ENCODE measurements around the gene HNRNPA3. TPM values are rescaled to one million over a fixed set of nuclear protein-coding genes. Genes with fewer than 3 reads are reported as not detected.
"Not testable (repeated sequence)": the region's sequence is repeated elsewhere in the genome, so short reads cannot be mapped to it uniquely, and the experiment has no call there.

Gene HNRNPA3
- total RNA-seq, 1 donor from 2014 or later: 304 TPM

DNA sequence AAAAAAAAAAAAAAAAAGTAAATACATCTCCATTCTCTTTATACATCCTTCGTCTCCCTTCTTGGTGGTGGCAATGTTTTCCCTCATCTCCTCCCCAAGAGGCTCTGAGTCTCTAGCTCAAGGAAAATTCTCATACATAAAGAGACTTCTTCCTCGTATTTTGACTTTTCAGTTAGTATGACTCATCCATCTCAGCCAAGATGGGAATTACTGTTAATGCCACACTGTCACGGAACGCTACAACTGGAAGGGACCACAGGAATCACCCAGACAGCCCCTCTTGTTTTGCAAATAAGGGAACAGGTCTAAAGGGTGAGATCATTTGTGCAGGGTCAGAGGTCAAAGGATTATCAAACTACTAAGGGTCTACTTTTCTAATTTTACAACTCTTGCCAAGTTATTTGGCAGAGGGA, 32.4 kb downstream of the HNRNPA3 start:
- DNase-seq (ENCODE audit: extremely low spot score, unreplicated experiment): no peak
- TF ChIP-seq, protein P1, sequence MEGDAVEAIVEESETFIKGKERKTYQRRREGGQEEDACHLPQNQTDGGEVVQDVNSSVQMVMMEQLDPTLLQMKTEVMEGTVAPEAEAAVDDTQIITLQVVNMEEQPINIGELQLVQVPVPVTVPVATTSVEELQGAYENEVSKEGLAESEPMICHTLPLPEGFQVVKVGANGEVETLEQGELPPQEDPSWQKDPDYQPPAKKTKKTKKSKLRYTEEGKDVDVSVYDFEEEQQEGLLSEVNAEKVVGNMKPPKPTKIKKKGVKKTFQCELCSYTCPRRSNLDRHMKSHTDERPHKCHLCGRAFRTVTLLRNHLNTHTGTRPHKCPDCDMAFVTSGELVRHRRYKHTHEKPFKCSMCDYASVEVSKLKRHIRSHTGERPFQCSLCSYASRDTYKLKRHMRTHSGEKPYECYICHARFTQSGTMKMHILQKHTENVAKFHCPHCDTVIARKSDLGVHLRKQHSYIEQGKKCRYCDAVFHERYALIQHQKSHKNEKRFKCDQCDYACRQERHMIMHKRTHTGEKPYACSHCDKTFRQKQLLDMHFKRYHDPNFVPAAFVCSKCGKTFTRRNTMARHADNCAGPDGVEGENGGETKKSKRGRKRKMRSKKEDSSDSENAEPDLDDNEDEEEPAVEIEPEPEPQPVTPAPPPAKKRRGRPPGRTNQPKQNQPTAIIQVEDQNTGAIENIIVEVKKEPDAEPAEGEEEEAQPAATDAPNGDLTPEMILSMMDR (conservative IDR thresholded peaks at IDR 0.05): no peak
- H3K36me3 Mint-ChIP-seq: peaks cover 10% of the 10 kb centered on the region
- no peaks in the 10 kb centered on the region for H3K9me3 Mint-ChIP-seq
- H3K4me1 Mint-ChIP-seq (ENCODE audit: unreplicated experiment): peaks cover 43% of the 10 kb centered on the region
- H3K4me3 Mint-ChIP-seq: peak overlapping the region; percentile 5
- H3K27ac Mint-ChIP-seq: peak overlapping the region; percentile 81
- H3K27me3 Mint-ChIP-seq: no peaks in the 10 kb centered on the region

DNA sequence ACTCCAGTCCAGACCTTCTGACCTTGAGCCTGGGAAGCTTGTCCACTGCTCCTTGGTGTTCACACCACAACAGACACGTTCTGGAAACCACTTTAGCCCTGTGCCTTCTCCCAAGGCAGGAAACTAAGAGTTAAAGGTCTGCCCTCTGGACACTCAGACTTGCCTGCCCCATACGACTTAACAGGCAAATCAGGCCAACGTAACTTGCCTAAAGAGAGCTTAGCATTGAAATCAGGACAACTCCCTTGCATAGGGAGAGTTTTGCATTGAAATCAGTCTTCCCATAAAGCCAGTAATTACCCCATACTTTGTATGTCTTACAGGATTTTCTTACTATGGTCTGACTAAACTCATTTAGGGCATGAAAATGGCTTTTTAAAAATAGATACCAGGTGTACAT, 33.4 kb downstream of the HNRNPA3 start:
- TF ChIP-seq, protein P1 (conservative IDR thresholded peaks at IDR 0.05): no peak
- Mint-ChIP-seq H3K9me3 (no peaks in the 10 kb centered on the region), H3K27me3 (no peaks in the 10 kb centered on the region), H3K4me3 (no peak overlapping the region), H3K36me3 (peaks cover 12% of the 10 kb centered on the region), H3K27ac (peak overlapping the region; percentile 81), H3K4me1 (ENCODE audit: unreplicated experiment) (peaks cover 38% of the 10 kb centered on the region)
- DNase-seq (ENCODE audit: extremely low spot score, unreplicated experiment): no peak

DNA sequence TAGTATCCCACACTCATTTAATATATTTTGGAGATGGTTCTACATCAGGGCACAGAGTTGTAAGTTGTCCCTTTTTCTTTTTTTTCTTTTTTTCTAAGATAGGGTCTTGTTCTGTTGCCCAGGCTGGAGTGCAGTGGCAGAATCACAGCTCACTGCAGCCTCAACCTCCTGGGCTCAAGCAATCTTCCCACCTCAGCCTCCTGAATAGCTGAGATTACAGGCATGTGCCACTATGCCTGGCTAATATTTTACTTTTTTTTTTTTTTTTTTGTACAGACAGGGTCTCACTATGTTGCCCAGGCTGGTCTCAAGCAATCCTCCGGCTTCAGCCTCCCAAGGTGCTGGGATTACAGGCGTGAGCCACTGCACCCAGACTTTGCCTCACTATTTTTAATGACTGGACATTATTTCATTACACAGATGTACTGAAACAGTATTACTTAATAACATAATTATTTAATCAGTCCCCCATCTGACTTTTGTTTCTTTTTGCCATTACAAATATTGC, 34.0 kb downstream of the HNRNPA3 start:
- H3K4me3 Mint-ChIP-seq; DNase-seq (ENCODE audit: extremely low spot score, unreplicated experiment); H3K9me3 Mint-ChIP-seq; H3K27me3 Mint-ChIP-seq: not testable (repeated sequence)
- Mint-ChIP-seq H3K4me1 (ENCODE audit: unreplicated experiment) (peaks cover 39% of the 10 kb centered on the region), H3K27ac (peak overlapping the region; percentile 81), H3K36me3 (peaks cover 17% of the 10 kb centered on the region)

DNA sequence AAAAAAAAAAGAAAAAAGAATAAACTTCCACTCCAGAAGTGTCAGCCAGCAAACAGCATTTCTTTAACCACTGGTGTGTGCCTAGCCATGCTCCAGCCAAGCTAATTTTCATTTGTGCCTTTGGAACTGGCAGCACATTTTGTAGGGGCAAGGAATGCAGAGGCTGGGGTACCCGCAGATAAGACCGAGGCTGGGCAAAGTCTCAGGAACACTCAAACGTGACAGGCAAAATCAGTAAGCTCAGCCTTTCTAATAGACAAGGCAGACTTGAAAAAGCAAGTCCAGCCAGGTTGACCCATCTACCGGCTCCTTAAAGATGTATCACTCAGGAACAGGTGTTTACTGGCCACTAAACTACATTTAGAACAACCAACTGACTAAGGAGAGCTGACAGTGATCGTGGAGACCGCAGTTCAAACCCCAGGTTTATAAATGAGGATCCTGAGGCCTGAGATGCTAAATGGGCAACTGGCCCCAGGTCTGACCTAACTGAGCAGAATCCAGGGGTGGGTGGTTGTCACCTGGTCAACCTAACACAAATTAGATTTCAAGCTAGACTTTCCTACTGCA, 35.2 kb downstream of the HNRNPA3 start:
- Mint-ChIP-seq H3K4me3 (no peak overlapping the region), H3K27me3 (no peaks in the 10 kb centered on the region), H3K27ac (peak overlapping the region; percentile 78), H3K9me3 (no peaks in the 10 kb centered on the region), H3K4me1 (ENCODE audit: unreplicated experiment) (peaks cover 35% of the 10 kb centered on the region), H3K36me3 (peaks cover 22% of the 10 kb centered on the region)
- DNase-seq (ENCODE audit: extremely low spot score, unreplicated experiment): no peak
- TF ChIP-seq, protein P1 (conservative IDR thresholded peaks at IDR 0.05): no peak

DNA sequence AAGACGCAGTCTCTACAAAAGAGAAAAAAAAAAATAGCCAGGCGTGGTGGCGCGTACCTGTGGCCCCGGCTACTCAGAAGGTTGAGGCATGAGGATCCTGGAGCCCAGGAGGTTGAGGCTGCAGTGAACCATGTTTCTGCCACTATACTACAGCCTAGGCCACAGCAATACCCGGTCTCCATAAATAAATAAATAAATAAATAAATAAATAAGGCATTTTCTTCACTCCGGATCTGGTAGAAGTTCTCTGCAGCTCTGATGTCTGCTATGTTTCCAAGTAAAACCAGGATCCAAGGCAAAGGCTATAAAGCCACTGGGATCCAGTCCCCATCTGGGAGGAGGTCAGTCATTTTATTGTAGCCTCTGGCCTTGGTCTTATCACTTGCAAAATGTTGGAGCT, 36.4 kb downstream of the HNRNPA3 start:
- Mint-ChIP-seq H3K4me1 (ENCODE audit: unreplicated experiment) (peaks cover 38% of the 10 kb centered on the region), H3K27ac (no peak overlapping the region)

DNA sequence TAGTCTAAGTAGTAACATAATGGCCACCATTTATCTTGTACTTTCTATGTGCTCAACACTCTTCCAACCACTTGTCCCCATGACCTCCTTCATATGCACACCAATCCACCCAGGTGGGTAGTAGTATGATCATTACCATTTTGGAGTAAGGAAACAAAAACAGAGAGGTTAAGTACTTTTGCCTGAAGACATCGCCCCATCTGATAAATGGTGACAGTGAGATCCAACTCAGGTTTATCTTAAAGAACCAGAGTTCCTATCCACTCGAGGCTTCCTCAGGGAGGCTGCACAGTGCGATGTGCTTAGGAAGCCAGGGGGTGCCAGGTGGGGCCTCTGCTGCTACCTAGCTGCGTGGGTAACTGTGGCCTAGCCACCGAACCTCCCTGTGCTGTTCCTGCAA, 37.9 kb downstream of the HNRNPA3 start:
- H3K27ac Mint-ChIP-seq: peak overlapping the region; percentile 98
- H3K27me3 Mint-ChIP-seq: no peaks in the 10 kb centered on the region
- H3K9me3 Mint-ChIP-seq: no peaks in the 10 kb centered on the region
- H3K4me1 Mint-ChIP-seq (ENCODE audit: unreplicated experiment): peaks cover 43% of the 10 kb centered on the region
- no peak for DNase-seq (ENCODE audit: extremely low spot score, unreplicated experiment)
- H3K36me3 Mint-ChIP-seq: peaks cover 30% of the 10 kb centered on the region
- H3K4me3 Mint-ChIP-seq: no peak overlapping the region
- TF ChIP-seq, protein P1 (conservative IDR thresholded peaks at IDR 0.05): no peak

More for the DNA sequence above, 36.4 kb downstream of the HNRNPA3 start:
- no peak for DNase-seq (ENCODE audit: extremely low spot score, unreplicated experiment)
- TF ChIP-seq, protein P1 (conservative IDR thresholded peaks at IDR 0.05): no peak
- Mint-ChIP-seq H3K9me3 (no peaks in the 10 kb centered on the region), H3K27me3 (no peaks in the 10 kb centered on the region), H3K4me3 (no peak overlapping the region), H3K36me3 (peaks cover 27% of the 10 kb centered on the region)
